Cardiac muscle cell (in vitro differentiated cells and primary cell): Measurements from ENCODE around the gene SDC3. TPM values are rescaled to one million over a fixed set of nuclear protein-coding genes. Genes with fewer than 3 reads are reported as not detected.

Source experiments
- DNase-seq, 2 donors: peaks; one replicate each; pipeline versions ENCODE4 v3.0.0 to v3.0.0-alpha.2; 2010 to 2017; ENCODE audit warnings: low read depth in 1 of 2, low spot score in 1 of 2
- H3K27ac ChIP-seq: fragments of 200-600 bp; sonication (generic); 2 replicates; pipeline ENCODE4 v1.5.1; 2016
- H3K27me3 ChIP-seq: fragments of 200-600 bp; sonication (generic); 2 replicates; pipeline ENCODE4 v1.6.0; 2016; ENCODE audit warnings: control low read depth
- H3K36me3 ChIP-seq: fragments of 200-600 bp; sonication (generic); 2 replicates; pipeline ENCODE4 v1.5.1; 2016; ENCODE audit warnings: control low read depth
- H3K4me1 ChIP-seq: fragments of 200-600 bp; sonication (generic); 2 replicates; pipeline ENCODE4 v1.8.1; 2017; ENCODE audit warnings: low read depth, mild to moderate bottlenecking, mixed run types
- H3K4me3 ChIP-seq: fragments of 200-600 bp; sonication (generic); 2 replicates; pipeline ENCODE4 v1.5.1; 2016; ENCODE audit warnings: mild to moderate bottlenecking
- H3K9me3 ChIP-seq: fragments of 200-600 bp; sonication (generic); 2 replicates; pipeline ENCODE4 v1.5.1; 2017; ENCODE audit warnings: low read depth, mild to moderate bottlenecking, control low read depth
- CTCF ChIP-seq: IDR thresholded peaks from 2 replicates; pipeline ENCODE4 v1.5.1; 2012; ENCODE audit warnings: low read depth, mild to moderate bottlenecking, low read length
- polyA plus RNA-seq: library from polyadenylated mRNA; unstranded; fragments of >200 nt; fragmentation: Nextera tagmentation; extraction: Ambion mirVana; gene quantifications from 2 replicates; pipeline ENCODE4 v1.2.1, GENCODE V29; 2016
- total RNA-seq: library from RNA; depleted of rRNA; stranded (reverse); fragments of >200 nt; gene quantifications from 2 replicates; pipeline ENCODE4 v1.2.3, GENCODE V29; 2016

Gene SDC3
- total and polyA plus RNA-seq, 2 experiments from 2014 or later = 85.2 to 89.2 TPM

GRCh38 chr1:30903343-30904034 lies 5.1 kb downstream of the SDC3 start:
- peaks cover 6% of the 10 kb centered on the region for H3K4me1 ChIP-seq
- peak overlapping the region; percentile 35 for H3K27ac ChIP-seq

GRCh38 chr1:30902593-30903290 lies 5.8 kb downstream of the SDC3 start:
- Histone ChIP-seq H3K27me3 (no peaks in the 10 kb centered on the region), H3K36me3 (no peaks in the 10 kb centered on the region), H3K4me3 (no peak overlapping the region), H3K9me3 (no peaks in the 10 kb centered on the region), H3K4me1 (peaks cover 6% of the 10 kb centered on the region), H3K27ac (peak overlapping the region; percentile 35)
- DNase-seq = no peak
- no peak for TF ChIP-seq CTCF

More at GRCh38 chr1:30903343-30904034, 5.1 kb downstream of the SDC3 start:
- no peaks in the 10 kb centered on the region for H3K9me3 ChIP-seq
- DNase-seq = peak in 1 of 2 donors; percentile 44
- no peaks in the 10 kb centered on the region for H3K27me3 ChIP-seq
- no peak overlapping the region for H3K4me3 ChIP-seq
- TF ChIP-seq CTCF = no peak
- no peaks in the 10 kb centered on the region for H3K36me3 ChIP-seq

- Histone ChIP-seq H3K27me3 (no peaks in the 10 kb centered on the region), H3K27ac (no peak overlapping the region), H3K4me1 (peaks cover 1% of the 10 kb centered on the region), H3K36me3 (no peaks in the 10 kb centered on the region), H3K4me3 (no peak overlapping the region), H3K9me3 (no peaks in the 10 kb centered on the region)
- TF ChIP-seq CTCF = no peak
- peak in 1 of 2 donors; percentile 76 for DNase-seq
These were observed 6.6 kb downstream of the SDC3 start for GRCh38 chr1:30901798-30902581.

GRCh38 chr1:30900931-30901560 lies 7.5 kb downstream of the SDC3 start:
- Histone ChIP-seq H3K4me1 (peaks cover under 1% of the 10 kb centered on the region), H3K4me3 (no peak overlapping the region), H3K9me3 (no peaks in the 10 kb centered on the region), H3K27ac (peak overlapping the region; percentile 26), H3K36me3 (no peaks in the 10 kb centered on the region), H3K27me3 (no peaks in the 10 kb centered on the region)
- no peak for TF ChIP-seq CTCF
- DNase-seq = no peak

- Histone ChIP-seq H3K4me3 (no peak overlapping the region), H3K27me3 (no peaks in the 10 kb centered on the region), H3K4me1 (peaks cover 6% of the 10 kb centered on the region), H3K9me3 (no peaks in the 10 kb centered on the region), H3K36me3 (no peaks in the 10 kb centered on the region), H3K27ac (no peak overlapping the region)
- no peak for TF ChIP-seq CTCF
- DNase-seq = no peak
These were observed 8.1 kb downstream of the SDC3 start for GRCh38 chr1:30900486-30900885.
